GM18909 (cell line): ENCODE measurements around the gene SIGLEC11.
"Not testable (repeated sequence)": the region's sequence is repeated elsewhere in the genome, so short reads cannot be mapped to it uniquely, and the experiment has no call there.

Experiments used
- ATAC-seq: cut with Tn5 transposase; IDR thresholded peaks from one replicate; pipeline ENCODE4 v1.9.1; 2021; ENCODE audit warnings: mild to moderate bottlenecking; ENCODE audit not compliant: unreplicated experiment, poor library complexity

Gene SIGLEC11, protein sequence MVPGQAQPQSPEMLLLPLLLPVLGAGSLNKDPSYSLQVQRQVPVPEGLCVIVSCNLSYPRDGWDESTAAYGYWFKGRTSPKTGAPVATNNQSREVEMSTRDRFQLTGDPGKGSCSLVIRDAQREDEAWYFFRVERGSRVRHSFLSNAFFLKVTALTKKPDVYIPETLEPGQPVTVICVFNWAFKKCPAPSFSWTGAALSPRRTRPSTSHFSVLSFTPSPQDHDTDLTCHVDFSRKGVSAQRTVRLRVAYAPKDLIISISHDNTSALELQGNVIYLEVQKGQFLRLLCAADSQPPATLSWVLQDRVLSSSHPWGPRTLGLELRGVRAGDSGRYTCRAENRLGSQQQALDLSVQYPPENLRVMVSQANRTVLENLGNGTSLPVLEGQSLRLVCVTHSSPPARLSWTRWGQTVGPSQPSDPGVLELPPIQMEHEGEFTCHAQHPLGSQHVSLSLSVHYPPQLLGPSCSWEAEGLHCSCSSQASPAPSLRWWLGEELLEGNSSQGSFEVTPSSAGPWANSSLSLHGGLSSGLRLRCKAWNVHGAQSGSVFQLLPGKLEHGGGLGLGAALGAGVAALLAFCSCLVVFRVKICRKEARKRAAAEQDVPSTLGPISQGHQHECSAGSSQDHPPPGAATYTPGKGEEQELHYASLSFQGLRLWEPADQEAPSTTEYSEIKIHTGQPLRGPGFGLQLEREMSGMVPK

GRCh38 chr19:49960980-49961379 is at the start of gene SIGLEC11:
TSS of gene SIGLEC11 (minus strand) at chr19:49961172. CDS start at chr19:49961081, 91 bp downstream.
- ATAC-seq: not testable (repeated sequence)

DNA sequence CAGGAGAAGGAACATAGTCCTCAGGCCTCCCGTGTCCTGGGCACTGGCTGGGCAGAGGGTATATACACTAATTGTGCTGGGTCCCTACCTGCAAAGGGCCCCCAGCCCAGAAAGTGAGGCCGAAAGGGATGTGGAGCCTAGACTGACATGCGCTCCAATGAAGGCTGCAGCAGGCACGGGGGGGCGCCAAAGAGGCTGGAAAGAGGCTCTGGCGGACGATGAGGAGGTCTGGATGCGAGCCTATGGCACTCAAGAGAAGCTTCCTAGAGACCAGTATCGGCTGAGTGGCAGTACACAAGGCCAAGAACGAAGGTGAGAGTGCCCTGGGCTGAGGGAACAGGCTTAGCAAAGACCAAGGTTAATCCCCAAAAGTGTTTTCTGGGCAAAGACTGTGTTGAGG is 47.6 kb upstream of the SIGLEC11 start:
- no peak for ATAC-seq

DNA sequence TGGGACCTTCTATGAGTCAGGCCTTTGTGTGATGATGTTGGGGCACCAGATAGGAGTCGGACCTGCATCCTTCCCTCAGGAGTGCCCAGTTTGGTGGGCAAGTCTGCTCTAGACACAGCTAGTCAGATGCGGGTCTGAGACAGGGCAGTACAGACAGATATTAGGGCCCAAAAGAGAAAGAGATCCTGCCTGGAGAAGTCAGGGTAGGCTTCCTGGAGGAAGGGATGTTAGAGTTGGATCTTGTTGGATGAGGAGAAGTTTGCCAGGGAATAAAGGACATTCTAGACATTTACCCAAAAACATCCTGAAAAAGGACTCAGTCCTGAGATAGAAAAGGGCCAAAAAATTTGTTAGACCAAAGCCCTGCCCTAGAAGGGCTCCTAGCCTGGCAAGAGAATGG is 47.0 kb upstream of the SIGLEC11 start:
- ATAC-seq: no peak

DNA sequence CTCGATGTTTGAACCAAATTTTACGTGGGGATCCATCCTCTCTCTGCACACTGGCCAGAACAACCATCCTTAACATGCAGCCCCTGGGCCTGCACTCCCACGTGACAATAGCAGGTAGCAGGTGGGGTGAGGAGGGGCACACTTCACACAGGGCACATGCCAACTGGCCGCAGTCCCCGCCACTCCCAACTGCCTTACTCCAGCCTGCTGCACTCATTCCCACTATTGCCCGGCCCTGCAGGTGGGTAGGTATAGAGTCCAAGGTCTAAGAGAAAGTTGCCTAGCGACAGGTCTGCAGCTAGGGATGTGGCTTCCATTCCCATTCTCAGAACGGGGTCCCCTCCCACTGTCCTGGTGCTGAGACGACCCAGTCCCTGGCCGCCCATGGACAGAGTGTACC is 46.2 kb upstream of the SIGLEC11 start:
- ATAC-seq: no peak

- no peak for ATAC-seq
Observed at GRCh38 chr19:50005428-50005827, 44.5 kb upstream of the SIGLEC11 start.

DNA sequence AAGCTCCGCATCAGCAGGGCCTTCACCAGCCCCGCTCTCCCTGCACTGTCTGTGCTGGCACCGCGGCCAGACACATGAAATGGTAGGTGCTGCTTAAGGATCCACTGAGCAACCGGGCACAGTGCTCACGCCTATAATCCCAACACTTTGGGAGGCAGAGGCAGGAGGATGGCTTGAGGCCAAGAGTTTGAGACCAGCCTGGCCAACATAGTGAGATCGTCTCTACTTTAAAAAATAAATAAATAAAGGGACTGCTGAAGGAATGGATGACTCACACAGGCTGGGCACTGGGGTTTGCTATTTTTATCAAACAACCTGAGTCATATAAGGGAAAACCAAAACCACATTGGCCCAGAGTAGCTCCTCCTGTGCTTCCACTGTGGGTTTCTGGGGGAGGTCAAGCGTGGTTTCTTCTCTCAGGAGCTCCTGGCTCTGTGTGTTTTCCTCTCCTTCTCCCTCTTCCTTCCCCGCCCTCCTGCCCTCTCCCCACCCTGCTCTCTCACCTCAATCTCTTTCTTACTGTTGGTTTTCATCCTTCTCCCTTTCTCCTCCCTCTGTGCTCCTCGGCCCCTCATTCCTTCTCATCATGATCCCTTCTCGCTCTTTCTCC is 42.9 kb upstream of the SIGLEC11 start:
- no peak for ATAC-seq

DNA sequence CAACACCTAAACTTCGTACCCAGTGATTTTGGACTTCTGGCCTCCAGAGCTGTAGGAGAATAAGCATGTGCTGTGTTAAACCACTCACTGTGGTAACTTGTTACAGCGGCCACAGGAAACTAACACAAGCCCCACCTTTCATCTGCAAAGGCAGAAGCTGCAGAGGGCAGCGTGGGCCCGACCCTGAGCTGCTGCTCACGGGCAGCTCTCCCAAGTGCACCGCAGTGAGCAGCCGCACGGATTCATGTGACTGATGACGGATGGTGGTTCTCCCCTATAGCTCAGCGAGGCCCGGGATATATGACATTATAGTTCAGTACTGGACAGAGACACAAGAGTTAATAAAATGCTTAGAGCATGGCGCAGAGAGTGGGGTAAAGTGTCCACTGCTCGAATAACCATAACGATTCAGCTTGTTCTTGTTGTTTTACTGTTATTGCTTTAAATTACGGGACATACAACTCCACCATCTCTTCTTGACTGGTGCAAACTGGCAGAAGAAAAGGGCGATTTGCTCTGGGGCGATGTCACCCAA is 42.3 kb upstream of the SIGLEC11 start:
- ATAC-seq: no peak

GRCh38 chr19:50002386-50002960 is 41.5 kb upstream of the SIGLEC11 start:
- no peak for ATAC-seq

GRCh38 chr19:50001775-50002174 is 40.8 kb upstream of the SIGLEC11 start:
- no peak for ATAC-seq

DNA sequence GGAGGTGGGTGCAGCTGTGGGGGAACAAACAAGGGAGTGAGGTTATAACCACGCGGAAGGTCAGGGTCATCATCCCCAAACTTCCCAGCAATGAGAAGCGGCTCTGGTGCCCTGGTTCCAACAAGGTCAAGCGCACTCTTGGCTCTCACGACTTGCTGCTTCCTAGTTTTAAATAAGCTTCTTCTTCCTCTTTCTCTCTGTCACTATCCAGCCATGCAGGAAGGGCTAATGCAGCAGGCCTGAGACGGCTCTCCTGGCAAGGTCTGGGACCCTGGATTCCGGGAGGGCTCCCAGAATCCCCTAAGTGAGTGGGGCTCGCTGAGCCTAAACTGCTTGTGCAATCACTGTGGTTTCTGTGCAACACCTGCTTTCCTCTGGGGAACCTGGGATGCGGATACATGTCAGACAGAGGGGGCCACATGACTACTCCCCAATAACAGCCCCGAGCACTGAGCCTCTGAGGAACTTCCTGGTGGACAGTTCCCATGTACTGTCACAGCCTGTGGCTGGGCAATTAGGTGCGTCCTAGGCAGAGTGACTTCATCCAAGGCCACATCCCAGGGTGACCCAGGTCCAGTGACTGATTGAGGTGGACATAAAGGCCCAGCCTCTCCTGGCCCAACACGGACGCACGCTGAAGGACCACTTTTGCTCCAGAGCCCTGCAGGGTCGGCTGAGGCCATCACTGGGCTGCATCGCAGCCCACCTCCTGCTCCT is 40.0 kb upstream of the SIGLEC11 start:
- no peak for ATAC-seq

DNA sequence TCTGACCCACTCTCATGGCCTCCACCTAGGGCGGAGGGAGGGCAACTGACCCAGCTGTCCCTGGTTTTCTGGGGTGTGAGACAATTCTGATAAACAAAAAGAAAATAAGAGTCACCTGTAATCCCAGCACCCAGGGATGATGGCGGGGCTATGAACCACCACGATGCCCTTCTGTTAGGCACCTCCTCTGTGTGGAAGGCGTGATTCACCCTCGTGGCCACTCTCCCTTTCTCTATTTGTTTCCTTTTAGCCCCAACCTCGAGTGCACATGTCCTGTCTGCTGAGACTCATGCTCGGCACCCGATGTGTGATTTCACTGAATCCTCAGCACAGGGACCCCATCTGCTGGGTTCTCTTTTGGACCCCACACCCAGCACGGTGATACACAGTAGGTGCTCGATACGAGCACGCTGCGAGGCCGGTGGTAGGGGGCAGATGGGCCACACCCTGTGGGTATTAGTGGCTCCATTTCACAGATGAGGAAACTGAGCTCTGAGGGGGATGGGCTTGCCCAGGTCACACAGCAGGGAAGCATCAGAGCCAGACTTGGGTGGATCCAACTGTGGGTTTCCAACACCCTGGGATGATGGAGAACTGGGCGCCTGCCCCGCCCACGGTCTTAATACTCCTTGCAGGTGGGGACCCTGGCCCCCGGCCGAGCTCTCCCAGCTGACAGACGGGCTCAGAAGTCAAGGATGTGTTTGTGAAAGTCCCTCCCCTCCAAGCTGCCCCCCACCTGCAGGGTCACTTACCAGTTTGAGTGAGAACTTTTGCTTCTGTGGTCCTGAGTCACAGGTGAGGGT is 39.3 kb upstream of the SIGLEC11 start:
- no peak for ATAC-seq

GRCh38 chr19:49999371-50000010 is 38.5 kb upstream of the SIGLEC11 start:
- ATAC-seq: no peak

DNA sequence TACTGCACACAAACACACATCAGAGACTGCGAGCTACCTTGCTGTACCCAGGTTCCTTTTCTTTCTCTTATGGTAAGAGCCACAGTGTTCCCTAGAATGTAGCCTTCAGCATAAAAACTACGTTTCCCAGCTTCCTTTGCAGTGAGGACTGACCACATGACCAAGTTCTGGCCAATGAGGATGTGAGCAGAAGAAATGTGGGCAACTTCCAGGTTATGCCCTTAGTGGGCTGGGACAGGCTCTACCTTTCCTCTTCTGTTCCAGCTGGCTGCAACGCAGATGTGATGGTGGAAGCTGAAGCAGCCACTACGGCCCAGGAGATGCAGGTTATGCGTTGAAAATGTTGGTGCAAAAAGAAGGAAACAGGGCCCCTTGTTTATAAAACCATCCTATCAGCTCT is 36.7 kb upstream of the SIGLEC11 start:
- no peak for ATAC-seq

DNA sequence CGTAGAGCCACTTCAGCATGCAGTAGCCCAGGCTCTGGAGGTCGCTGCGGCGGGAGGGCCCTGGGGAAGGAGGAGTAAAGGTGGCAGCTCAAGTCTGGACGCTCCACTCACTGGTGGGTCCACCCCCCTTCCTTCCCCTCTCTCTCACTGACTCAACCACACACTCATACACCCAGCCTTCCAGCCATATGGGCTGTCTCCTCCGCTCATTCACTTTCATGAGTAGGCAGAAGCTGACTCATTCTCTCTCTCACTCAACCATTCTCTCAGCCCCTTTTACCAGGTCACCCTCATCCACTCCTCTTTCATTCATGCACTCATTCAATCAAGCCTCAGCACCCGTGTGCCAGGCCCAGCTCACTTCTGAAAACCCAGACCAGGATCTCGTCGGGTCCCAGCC is 27.5 kb upstream of the SIGLEC11 start:
- no peak for ATAC-seq

GRCh38 chr19:49988007-49988406 is 27.0 kb upstream of the SIGLEC11 start:
- ATAC-seq: no peak

GRCh38 chr19:49987159-49987698 is 26.3 kb upstream of the SIGLEC11 start:
- no peak for ATAC-seq

- no peak for ATAC-seq
Observed at GRCh38 chr19:49986354-49986753, 25.4 kb upstream of the SIGLEC11 start.

DNA sequence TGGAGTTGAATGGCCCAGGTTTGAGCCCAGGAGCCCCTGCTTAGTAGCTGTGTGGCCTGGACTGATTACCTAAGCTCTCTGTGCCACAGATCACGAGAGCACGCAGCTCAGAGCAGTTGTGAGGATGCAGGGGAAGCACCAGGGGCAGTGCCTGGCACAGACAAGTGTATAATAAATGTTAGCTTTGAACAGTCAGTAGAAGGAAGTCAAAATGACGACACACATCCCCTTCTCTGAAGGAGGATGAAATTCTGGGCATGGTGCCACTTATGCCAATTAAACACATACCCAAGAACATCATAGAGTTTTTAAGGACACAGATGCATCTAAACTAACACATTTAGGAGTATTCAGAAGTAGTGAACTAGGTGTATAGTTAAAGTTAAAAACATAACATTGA is 24.9 kb upstream of the SIGLEC11 start:
- no peak for ATAC-seq

GRCh38 chr19:49984491-49984890 is 23.5 kb upstream of the SIGLEC11 start:
- no peak for ATAC-seq
